Bronchial epithelial cell (primary cell): ENCODE data around the gene CDH22. TPM values are rescaled to one million over a fixed set of nuclear protein-coding genes. Genes with fewer than 3 reads are reported as not detected.

Experiments used
- DNase-seq: peaks from one replicate; pipeline ENCODE4 v3.0.0-alpha.2; 2010; ENCODE audit warnings: low read depth
- FAIRE-seq: peaks from 2 replicates; lab custom pipeline; 2011; peaks lifted over from hg19 to GRCh38; lab: Jason Lieb, UNC
- H3K27me3 ChIP-seq: 2 replicates; pipeline ENCODE4 v1.5.1; 2011; ENCODE audit warnings: low read length; ENCODE audit not compliant: control insufficient read depth, insufficient read depth
- H3K36me3 ChIP-seq: 2 replicates; pipeline ENCODE4 v1.5.1; 2011; ENCODE audit warnings: low read length; ENCODE audit not compliant: control insufficient read depth, insufficient read depth
- H3K4me3 ChIP-seq: 2 replicates; pipeline ENCODE4 v1.5.1; 2011; ENCODE audit warnings: mild to moderate bottlenecking, low read depth, low read length, control low read depth
- CTCF ChIP-seq: IDR thresholded peaks from 2 replicates; pipeline ENCODE4 v1.5.1; 2011; ENCODE audit warnings: mild to moderate bottlenecking, moderate library complexity, low read length, control low read depth, inconsistent platforms; ENCODE audit not compliant: insufficient read depth, severe bottlenecking
- total RNA-seq: library from RNA; depleted of rRNA; stranded (reverse); fragments of >200 nt; gene quantifications from 2 replicates; pipeline ENCODE4 v1.2.1, GENCODE V29; 2014

The CDH22 gene
- total RNA-seq, 1 donor from 2014 or later: not detected

DNA sequence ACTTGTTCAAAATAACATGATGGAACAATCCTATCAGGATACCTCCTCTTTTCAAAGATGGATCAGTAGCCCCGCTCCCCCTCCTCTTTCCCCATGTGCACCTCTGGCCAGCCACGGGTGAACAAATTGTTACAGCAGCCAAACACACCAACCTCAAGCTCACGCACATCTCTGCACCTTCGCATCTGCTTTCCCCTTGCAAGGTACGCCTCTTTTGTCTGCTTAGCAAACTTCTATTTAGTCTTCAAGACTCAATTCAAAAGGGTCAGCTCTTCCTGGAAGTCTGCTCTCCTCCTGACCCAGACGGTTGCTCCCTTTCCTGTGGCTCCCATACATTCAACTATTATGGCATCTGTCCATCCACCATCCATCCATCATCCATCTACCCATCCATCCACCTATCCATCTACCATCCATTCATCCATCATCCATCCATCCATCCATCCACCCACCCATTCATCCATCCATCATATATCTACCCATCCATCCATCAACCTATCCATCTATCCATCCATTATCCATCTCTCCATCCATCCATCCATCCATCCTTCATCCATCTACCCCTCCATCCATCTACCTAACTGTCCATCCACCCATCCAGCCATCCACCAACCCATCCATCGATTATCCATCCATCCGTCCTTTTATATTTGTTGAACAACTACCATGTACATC, 36.3 kb upstream of the CDH22 start:
- TF ChIP-seq CTCF: no peak
- Histone ChIP-seq H3K36me3 (peaks cover 1% of the 10 kb centered on the region), H3K27me3 (peaks cover 26% of the 10 kb centered on the region), H3K4me3 (no peak overlapping the region)
- FAIRE-seq (no peak), DNase-seq (no peak)

DNA sequence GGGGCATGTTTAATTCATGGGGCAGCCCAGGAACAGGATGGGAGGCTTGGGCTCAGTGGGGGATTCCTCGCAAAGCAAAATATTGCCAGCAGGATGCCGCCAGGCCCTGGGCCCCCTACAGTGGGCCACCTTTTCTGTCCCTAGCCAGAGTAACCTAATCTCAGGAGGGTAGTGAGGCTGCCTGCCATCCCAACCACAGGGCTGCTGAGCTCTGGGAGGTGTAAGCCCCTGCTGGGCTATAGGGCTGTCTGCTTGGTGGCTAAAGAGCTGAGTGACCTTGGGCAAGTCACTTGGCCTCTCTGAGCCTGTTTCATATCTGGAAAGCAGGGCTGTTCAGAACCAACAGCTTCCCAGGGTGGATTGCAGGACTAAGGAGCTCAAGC, 35.7 kb upstream of the CDH22 start:
- DNase-seq (no peak), FAIRE-seq (no peak)
- Histone ChIP-seq H3K4me3 (no peak overlapping the region), H3K27me3 (peaks cover 30% of the 10 kb centered on the region), H3K36me3 (no peaks in the 10 kb centered on the region)
- no peak for TF ChIP-seq CTCF

GRCh38 chr20:46343348-46343974, 35.2 kb upstream of the CDH22 start:
- DNase-seq (no peak), FAIRE-seq (no peak)
- Histone ChIP-seq H3K4me3 (no peak overlapping the region), H3K27me3 (peaks cover 30% of the 10 kb centered on the region), H3K36me3 (no peaks in the 10 kb centered on the region)
- TF ChIP-seq CTCF: no peak

DNA sequence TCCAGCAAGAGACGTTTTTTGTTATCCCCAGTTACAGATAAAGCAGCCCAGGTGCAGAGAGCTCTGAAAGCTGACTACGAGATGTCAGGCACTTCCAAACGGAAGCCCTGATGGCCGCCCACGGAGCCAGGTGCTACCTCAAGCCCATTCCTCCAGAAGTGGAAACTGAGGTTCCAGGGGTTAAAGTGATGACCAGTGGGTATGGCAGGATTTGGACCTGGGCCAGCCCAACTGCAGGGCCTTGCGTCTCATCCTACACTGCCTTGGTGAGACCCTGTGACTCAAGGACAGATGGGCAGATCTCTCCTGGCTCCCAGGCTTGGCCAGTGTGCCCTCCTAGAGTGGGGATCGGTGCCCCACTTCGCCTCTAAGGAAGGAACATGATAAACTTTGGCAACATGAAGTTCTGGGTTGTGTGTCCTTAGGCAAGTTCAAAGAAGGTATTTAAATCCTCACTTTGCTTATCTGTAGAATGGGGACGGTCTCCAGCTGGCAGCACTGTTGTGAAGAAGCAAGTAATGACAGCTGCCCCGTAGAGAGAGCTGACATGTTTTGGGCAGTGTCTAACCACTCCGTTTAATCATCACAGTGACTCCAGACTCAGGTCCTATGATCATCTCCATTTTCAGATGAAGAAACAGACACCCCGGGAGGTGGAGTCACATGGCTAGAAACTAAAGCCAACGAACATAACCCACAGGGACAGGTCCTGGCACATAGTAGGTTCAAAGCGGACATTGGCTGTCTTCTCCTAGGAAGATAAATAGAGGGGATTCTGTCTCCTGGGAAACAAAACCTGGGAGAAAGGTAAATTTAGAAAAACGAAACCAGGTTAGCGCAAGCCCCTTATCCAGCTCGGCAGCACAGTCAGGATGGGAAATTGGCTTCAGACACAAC, 34.4 kb upstream of the CDH22 start:
- Histone ChIP-seq H3K27me3 (peaks cover 30% of the 10 kb centered on the region), H3K4me3 (no peak overlapping the region), H3K36me3 (no peaks in the 10 kb centered on the region)
- DNase-seq (peak; percentile 12), FAIRE-seq (no peak)
- no peak for TF ChIP-seq CTCF

DNA sequence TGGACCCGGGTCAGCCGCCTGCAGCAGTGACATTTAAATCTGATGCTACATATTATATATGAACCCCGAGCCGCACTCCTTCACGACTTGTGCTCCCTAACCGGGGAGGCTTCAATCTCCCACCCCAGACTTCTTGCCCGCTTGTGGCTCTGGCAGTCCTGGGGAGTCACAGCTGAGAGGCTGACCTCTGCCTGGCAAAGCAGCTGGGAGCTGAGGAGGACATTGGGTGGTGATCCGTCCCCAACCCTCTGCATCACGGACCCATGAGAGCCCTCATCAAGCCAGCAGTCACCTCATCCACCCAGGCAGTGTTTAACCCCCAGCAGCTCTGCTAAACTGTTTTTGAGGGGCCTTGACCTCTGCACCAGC, 33.7 kb upstream of the CDH22 start:
- FAIRE-seq (no peak), DNase-seq (no peak)
- TF ChIP-seq CTCF: no peak
- peaks cover 32% of the 10 kb centered on the region for H3K27me3 ChIP-seq
- no peak overlapping the region for H3K4me3 ChIP-seq
- H3K36me3 ChIP-seq: no peaks in the 10 kb centered on the region
